Endothelial cell of umbilical vein (primary cell): Measurements from ENCODE around the gene ELF3. TPM values are rescaled to one million over a fixed set of nuclear protein-coding genes. Genes with fewer than 3 reads are reported as not detected.

Experiments used
- BruUV-seq: library from RNA; stranded (reverse); fragments of 400-500 nt; replicated peaks from 2 replicates; lab custom pipeline; 2021; lab: Mats Ljungman, UMichigan
- CTCF ChIA-PET: fragments of 300-600, 350-600 bp; sonication (Branson Sonifier 250); formaldehyde crosslinking; loops from one replicate; lab custom pipeline; 2021; ENCODE audit warnings: antibody characterized with exemption, inconsistent platforms; lab: Charles Lee
- POLR2A ChIA-PET: fragments of 300-600, 350-600 bp; sonication (Branson Sonifier 250); formaldehyde crosslinking; loops from one replicate; lab custom pipeline; 2021; ENCODE audit warnings: antibody characterized with exemption, inconsistent platforms; lab: Charles Lee
- DNase-seq: peaks from one replicate; pipeline ENCODE4 v3.0.0-alpha.2; 2011; ENCODE audit warnings: low read depth, low spot score
- FAIRE-seq: peaks from 2 replicates; lab custom pipeline; 2011; peaks lifted over from hg19 to GRCh38; lab: Jason Lieb, UNC
- H2AFZ ChIP-seq: 2 replicates; pipeline ENCODE4 v1.6.0; 2012; ENCODE audit warnings: low read depth, low read length, control low read depth, inconsistent platforms
- H3K27ac ChIP-seq: 2 replicates; pipeline ENCODE4 v1.5.1; 2011; ENCODE audit warnings: low read depth, mild to moderate bottlenecking, control low read depth, low read length, moderate library complexity; ENCODE audit not compliant: insufficient read depth
- H3K27me3 ChIP-seq, 2 experiments: 2 replicates each; pipeline versions ENCODE4 v1.6.0 to v1.6.1; 2011; ENCODE audit warnings: low read length in 2 of 2, mixed read lengths in 1 of 2; ENCODE audit not compliant: control insufficient read depth in 2 of 2, insufficient read depth in 2 of 2
- H3K36me3 ChIP-seq, 2 experiments: 2 replicates in 1 of 2; 3 replicates in 1 of 2; pipeline ENCODE4 v1.5.1; 2011; ENCODE audit warnings: low read length in 2 of 2, mild to moderate bottlenecking in 1 of 2, moderate library complexity in 1 of 2; ENCODE audit not compliant: control insufficient read depth in 2 of 2, insufficient read depth in 2 of 2; ENCODE audit errors: extremely low read depth in 1 of 2
- H3K4me1 ChIP-seq: 3 replicates; pipeline ENCODE4 v1.5.1; 2011; ENCODE audit warnings: mild to moderate bottlenecking, low read length; ENCODE audit not compliant: control insufficient read depth, insufficient read depth; ENCODE audit errors: extremely low read depth
- H3K4me2 ChIP-seq: 2 replicates; pipeline ENCODE4 v1.6.1; 2011; ENCODE audit warnings: low read length, control low read depth, mixed read lengths; ENCODE audit not compliant: insufficient read depth
- H3K4me3 ChIP-seq, 3 experiments: fragments of 200-600 bp in 1 of 3; sonication (generic), shearing (Covaris generic) in 1 of 3; replicated peaks in 1 of 3; 2 replicates each; pipeline ENCODE4 v1.5.1; 2011 to 2016; ENCODE audit warnings: control low read depth in 3 of 3, low read length in 3 of 3, mild to moderate bottlenecking in 2 of 3, inconsistent platforms in 1 of 3, low read depth in 1 of 3, moderate library complexity in 1 of 3; ENCODE audit not compliant: insufficient read depth in 1 of 3
- H3K79me2 ChIP-seq: 2 replicates; pipeline ENCODE4 v1.6.0; 2012; ENCODE audit warnings: low read length, inconsistent platforms; ENCODE audit not compliant: control insufficient read depth, insufficient read depth
- H3K9ac ChIP-seq: replicated peaks from 2 replicates; pipeline ENCODE3; 2011; ENCODE audit warnings: low read length, control low read depth; ENCODE audit not compliant: insufficient read depth; ENCODE audit errors: extremely low read depth
- H3K9me1 ChIP-seq: replicated peaks from 3 replicates; pipeline ENCODE4 v1.6.0; 2011; ENCODE audit warnings: mild to moderate bottlenecking, low read length; ENCODE audit not compliant: control insufficient read depth, insufficient read depth; ENCODE audit errors: extremely low read depth
- H3K9me3 ChIP-seq: replicated peaks from 2 replicates; pipeline ENCODE4 v1.5.1; 2012; ENCODE audit warnings: low read length, inconsistent platforms; ENCODE audit not compliant: control insufficient read depth, insufficient read depth
- H4K20me1 ChIP-seq: replicated peaks from 2 replicates; pipeline ENCODE3; 2011; ENCODE audit warnings: mild to moderate bottlenecking, low read length; ENCODE audit not compliant: control insufficient read depth, insufficient read depth; ENCODE audit errors: extremely low read depth
- EZH2 ChIP-seq: IDR thresholded peaks from 2 replicates; pipeline ENCODE4 v1.6.1; 2012; ENCODE audit warnings: borderline replicate concordance, low read depth, mild to moderate bottlenecking, moderate library complexity, low read length, inconsistent platforms; ENCODE audit not compliant: severe bottlenecking
- FOS ChIP-seq: IDR thresholded peaks from 2 replicates; pipeline ENCODE4 v1.6.1; 2011; ENCODE audit warnings: mild to moderate bottlenecking, low read length, moderate library complexity, borderline replicate concordance; ENCODE audit not compliant: insufficient read depth
- GATA2 ChIP-seq: IDR thresholded peaks from 2 replicates; pipeline ENCODE4 v1.7.0; 2011; ENCODE audit warnings: low read depth, mild to moderate bottlenecking, moderate library complexity, mixed read lengths, low read length; ENCODE audit not compliant: insufficient read length, insufficient read depth
- JUN ChIP-seq: IDR thresholded peaks from 2 replicates; pipeline ENCODE4 v1.6.1; 2011; ENCODE audit warnings: borderline replicate concordance, low read depth; ENCODE audit not compliant: insufficient read length, insufficient read depth
- MAX ChIP-seq: IDR thresholded peaks from 2 replicates; pipeline ENCODE4 v1.6.1; 2011; ENCODE audit not compliant: insufficient read depth, insufficient read length
- MYC ChIP-seq: IDR thresholded peaks from one replicate; pipeline ENCODE4 v1.6.1; 2011; ENCODE audit warnings: mild to moderate bottlenecking, low read depth, low read length
- POLR2A ChIP-seq: IDR thresholded peaks from 2 replicates; pipeline ENCODE4 v1.6.1; 2012; ENCODE audit warnings: low read depth, mild to moderate bottlenecking, control low read depth, low read length
- POLR2AphosphoS5 ChIP-seq: IDR thresholded peaks from 2 replicates; pipeline ENCODE4 v1.6.1; 2012; ENCODE audit warnings: low read depth, mild to moderate bottlenecking, control low read depth, low read length, moderate library complexity; ENCODE audit not compliant: insufficient read depth
- dilution Hi-C: fragments of 300-500 bp; cut with MboI; formaldehyde crosslinking; loops from one replicate; pipeline ENCODE4 v1.15.0; 2019; ENCODE audit warnings: low sequenced_read_pairs; ENCODE audit not compliant: extremely low pct_ligation_motif_present
- intact Hi-C: fragments of 100-400 bp; cut with micrococcal nuclease; formaldehyde crosslinking; loops from one replicate; pipeline ENCODE4 v1.10.0; 2022
- polyA plus RNA-seq, 4 experiments: library from polyadenylated mRNA; depleted of rRNA in 3 of 4; stranded (reverse) in 3 of 4; unstranded in 1 of 4; fragments of >200 nt; gene quantifications; 2 replicates each; pipeline versions ENCODE4 v1.2.1 to v1.2.3, GENCODE V29; 2011 to 2012; ENCODE audit warnings: missing spikeins in 1 of 4
- total RNA-seq: library from RNA; stranded (reverse); gene quantifications from 2 replicates; pipeline ENCODE4 v1.2.3, GENCODE V29; 2021
- TF ChIP-seq, protein P1 (sequence below), 2 donors: IDR thresholded peaks; 1 replicate in 1 of 2; 2 replicates in 1 of 2; pipeline ENCODE4 v1.5.1; 2011; ENCODE audit warnings: low read length in 2 of 2, mild to moderate bottlenecking in 2 of 2, moderate library complexity in 2 of 2, control low read depth in 1 of 2, inconsistent platforms in 1 of 2, low read depth in 1 of 2; ENCODE audit not compliant: insufficient read depth in 1 of 2; ENCODE audit errors: extremely low read depth in 1 of 2

ELF3 gene
- total and polyA plus RNA-seq, 2 donors (not counting 3 experiments of a cell fraction or from before 2014, with no cell fraction given), result 0.07 to 0.29 TPM

GRCh38 chr1:202004711-202005110 is 5.7 kb upstream of the ELF3 start:
- no peak for DNase-seq
- Histone ChIP-seq H3K36me3 (peaks cover 17 to 26% of the 10 kb centered on the region in 2 experiments), H3K27me3 (no peaks in the 10 kb centered on the region), H2AFZ (no peak overlapping the region), H3K9ac (no peak overlapping the region), H3K4me1 (peaks cover 3% of the 10 kb centered on the region), H4K20me1 (no peaks in the 10 kb centered on the region), H3K4me3 (no peak overlapping the region), H3K4me2 (no peak overlapping the region), H3K27ac (no peak overlapping the region), H3K9me3 (no peaks in the 10 kb centered on the region), H3K9me1 (no peaks in the 10 kb centered on the region), H3K79me2 (no peaks in the 10 kb centered on the region)
- ChIA-PET POLR2A (no interaction called here), CTCF (interaction anchor here (1.0 to 5.6 kb wide), 5 partner anchors 9 to 117 kb away, joined by 3 to 61 read pairs (median 6); partner anchors contain the start of gene GPR37L1)
- intact Hi-C loops (no loop called here), dilution Hi-C loops (no loop called here)
- TF ChIP-seq, protein P1, sequence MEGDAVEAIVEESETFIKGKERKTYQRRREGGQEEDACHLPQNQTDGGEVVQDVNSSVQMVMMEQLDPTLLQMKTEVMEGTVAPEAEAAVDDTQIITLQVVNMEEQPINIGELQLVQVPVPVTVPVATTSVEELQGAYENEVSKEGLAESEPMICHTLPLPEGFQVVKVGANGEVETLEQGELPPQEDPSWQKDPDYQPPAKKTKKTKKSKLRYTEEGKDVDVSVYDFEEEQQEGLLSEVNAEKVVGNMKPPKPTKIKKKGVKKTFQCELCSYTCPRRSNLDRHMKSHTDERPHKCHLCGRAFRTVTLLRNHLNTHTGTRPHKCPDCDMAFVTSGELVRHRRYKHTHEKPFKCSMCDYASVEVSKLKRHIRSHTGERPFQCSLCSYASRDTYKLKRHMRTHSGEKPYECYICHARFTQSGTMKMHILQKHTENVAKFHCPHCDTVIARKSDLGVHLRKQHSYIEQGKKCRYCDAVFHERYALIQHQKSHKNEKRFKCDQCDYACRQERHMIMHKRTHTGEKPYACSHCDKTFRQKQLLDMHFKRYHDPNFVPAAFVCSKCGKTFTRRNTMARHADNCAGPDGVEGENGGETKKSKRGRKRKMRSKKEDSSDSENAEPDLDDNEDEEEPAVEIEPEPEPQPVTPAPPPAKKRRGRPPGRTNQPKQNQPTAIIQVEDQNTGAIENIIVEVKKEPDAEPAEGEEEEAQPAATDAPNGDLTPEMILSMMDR (IDR thresholded peaks at IDR 0.05; ENCODE audit: extremely low read depth in 1 of 2, insufficient read depth in 1 of 2, low read depth in 1 of 2, low read length in 2 of 2), result no peak
- TF ChIP-seq MAX (no peak), MYC (no peak), POLR2A (no peak), POLR2AphosphoS5 (no peak), GATA2 (no peak), EZH2 (no peak), FOS (no peak), JUN (no peak)
- BruUV-seq, result no TSS peak
- FAIRE-seq, result no peak
